ENCODE measurements around the gene GRIN1. TPM values are rescaled to one million over a fixed set of nuclear protein-coding genes. Genes with fewer than 3 reads are reported as not detected.

Gene GRIN1
- total and polyA plus RNA-seq, 2 of the 13 experiments (the other 11 are each of a cell fraction or from before 2014, with no cell fraction given) = 0.13 TPM; not detected in 1

DNA sequence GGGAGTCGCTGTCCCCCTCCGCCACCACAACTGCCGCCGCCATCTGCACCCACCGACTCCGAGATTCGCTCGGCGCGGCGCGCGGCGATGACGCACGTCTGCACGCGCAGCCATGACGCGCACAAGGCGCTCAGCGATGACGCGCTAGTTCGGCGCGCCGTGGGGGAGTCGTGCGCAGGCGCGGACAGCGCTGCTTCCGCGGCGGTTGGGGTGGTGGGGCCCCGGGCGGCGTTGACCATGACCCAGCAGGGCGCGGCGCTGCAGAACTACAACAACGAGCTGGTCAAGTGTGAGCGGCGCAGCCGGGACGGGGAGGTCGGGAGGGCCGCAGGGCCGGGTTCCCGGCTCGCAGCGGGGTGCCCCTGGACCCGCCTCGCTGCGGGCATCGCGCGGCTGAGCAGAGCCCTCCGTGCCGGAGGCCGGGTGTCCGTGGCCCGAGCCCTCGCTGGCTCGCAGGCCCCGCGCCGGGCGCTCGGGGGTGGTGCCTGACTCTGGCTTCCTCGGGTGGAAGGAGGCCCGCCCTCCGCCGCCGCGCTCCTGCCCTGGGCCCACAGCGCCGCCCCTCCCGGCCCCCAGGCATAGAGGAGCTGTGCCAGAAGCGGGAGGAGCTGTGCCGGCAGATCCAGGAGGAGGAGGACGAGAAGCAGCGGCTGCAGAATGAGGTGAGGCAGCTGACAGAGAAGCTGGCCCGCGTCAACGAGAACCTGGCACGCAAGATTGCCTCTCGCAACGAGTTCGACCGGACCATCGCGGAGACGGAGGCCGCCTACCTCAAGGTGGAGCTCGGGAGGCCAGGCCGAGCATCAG lies 49.7 kb downstream of the GRIN1 start, which contains the start of the genes ANAPC2 and SSNA1 (continued):
- TF ChIP-seq, protein P1, sequence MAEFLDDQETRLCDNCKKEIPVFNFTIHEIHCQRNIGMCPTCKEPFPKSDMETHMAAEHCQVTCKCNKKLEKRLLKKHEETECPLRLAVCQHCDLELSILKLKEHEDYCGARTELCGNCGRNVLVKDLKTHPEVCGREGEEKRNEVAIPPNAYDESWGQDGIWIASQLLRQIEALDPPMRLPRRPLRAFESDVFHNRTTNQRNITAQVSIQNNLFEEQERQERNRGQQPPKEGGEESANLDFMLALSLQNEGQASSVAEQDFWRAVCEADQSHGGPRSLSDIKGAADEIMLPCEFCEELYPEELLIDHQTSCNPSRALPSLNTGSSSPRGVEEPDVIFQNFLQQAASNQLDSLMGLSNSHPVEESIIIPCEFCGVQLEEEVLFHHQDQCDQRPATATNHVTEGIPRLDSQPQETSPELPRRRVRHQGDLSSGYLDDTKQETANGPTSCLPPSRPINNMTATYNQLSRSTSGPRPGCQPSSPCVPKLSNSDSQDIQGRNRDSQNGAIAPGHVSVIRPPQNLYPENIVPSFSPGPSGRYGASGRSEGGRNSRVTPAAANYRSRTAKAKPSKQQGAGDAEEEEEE (CRISPR knock-in tag; IDR thresholded peaks at IDR 0.05; ENCODE audit: borderline replicate concordance) = no peak; the same call in 1 of the 2 replicates
- TF ChIP-seq ERF (CRISPR knock-in tag; IDR thresholded peaks at IDR 0.05) = peak; percentile 87
- TF ChIP-seq NFKB2 (CRISPR knock-in tag; IDR thresholded peaks at IDR 0.05; ENCODE audit: borderline replicate concordance) = peak; percentile 71; the same call in 1 of the 2 replicates
- TF ChIP-seq PAX8 (CRISPR knock-in tag; IDR thresholded peaks at IDR 0.05; ENCODE audit: borderline replicate concordance) = no peak
- peak; percentile 92 for TF ChIP-seq FOXC1 (CRISPR knock-in tag; IDR thresholded peaks at IDR 0.05; ENCODE audit: borderline replicate concordance)
- peak; percentile 84 for TF ChIP-seq ZKSCAN1 (IDR thresholded peaks at IDR 0.05; ENCODE audit: low read length)

DNA sequence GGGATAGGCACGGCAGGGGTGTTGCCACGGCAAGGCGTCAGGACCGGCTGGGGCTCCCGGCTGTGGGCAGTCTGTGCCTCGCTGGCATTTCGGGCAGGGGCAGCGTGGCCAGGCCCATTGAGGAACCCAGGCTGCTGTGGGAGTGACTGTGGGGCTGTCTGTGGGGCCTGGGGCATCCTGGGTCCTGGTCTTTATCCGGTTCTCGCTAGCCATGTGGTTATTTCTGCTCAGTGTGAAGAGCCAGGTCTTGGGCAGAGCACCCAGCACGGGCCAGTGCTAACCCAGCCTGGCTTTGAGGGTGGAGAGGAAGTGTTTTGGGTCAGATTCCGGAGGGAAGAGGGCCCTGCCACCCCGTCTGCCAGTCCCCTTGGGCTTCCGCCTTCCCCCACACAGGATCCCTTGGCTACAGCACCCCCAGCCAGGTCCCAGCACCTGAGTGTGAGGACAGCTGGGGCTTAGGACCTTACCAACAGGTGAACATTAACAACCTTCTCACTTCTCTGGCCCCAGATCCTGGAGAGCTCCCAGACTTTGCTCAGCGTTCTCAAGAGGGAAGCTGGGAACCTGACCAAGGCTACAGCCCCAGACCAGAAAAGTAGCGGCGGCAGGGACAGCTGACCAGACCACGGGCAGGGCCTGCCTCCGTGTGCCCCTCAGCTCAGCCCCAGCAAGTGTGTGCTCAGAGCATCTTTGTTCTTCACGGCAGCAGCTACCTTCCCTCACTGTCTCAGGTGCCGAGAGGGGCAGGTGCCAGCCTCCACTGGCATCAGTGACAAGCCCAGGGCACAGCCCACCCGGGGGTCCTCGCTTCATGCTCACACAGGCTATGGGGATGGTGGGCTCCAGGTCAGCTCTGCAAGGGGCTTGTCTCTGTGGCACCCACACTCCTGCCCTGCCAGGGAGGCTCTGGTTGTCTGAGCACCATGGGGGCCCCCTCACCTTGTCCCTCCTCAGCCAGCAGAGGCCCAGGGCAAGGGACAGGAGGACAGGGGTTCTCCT lies 50.6 kb downstream of the GRIN1 start:
- H3K79me2 ChIP-seq (ENCODE audit: insufficient read depth, low read length) = peaks cover 30% of the 10 kb centered on the region
- peak overlapping the region; percentile 84 to 99 (median 97); a peak in 5 of 6 replicates for H3K4me3 ChIP-seq (replicated peaks in 1 of 3; ENCODE audit: insufficient read depth in 1 of 3, low read depth in 2 of 3, low read length in 3 of 3)
- DNase-seq (ENCODE audit: low spot score) = no peak
- H3K9ac ChIP-seq (ENCODE audit: insufficient read depth, low read depth, low read length) = peak overlapping the region; percentile 87
- H3K36me3 ChIP-seq (replicated peaks in 1 of 2; ENCODE audit: control insufficient read depth in 1 of 2, insufficient read depth in 2 of 2, low read length in 2 of 2) = peaks cover 13 to 22% of the 10 kb centered on the region in 2 experiments; a peak in 3 of 5 replicates
- in situ Hi-C loops (cut with HindIII; ENCODE audit: extremely low pct_ligation_motif_present, low pct_unique_long_range_greater_than_20kb) = loop anchor here (5.0 kb wide), 1 partner anchor 38 kb away; the partner anchor contains the start of genes CYSRT1 and RNF224
- 51% methylated on average over 7 of the region's 23 CpGs for WGBS (ENCODE audit: low lambda C conversion rate)
- CTCF ChIA-PET (ENCODE audit: low intra/inter-chr PET ratio, low total read pairs) = interaction anchor here (0.8 to 2.6 kb wide), 4 partner anchors 10 to 73 kb away, joined by 3 to 19 read pairs (median 10); partner anchors contain the start of gene RNF224
- intact Hi-C loops (cut with micrococcal nuclease; ENCODE audit: unreplicated experiment) = loop anchor here (2.0 kb wide), 2 partner anchors 15 to 37 kb away; partner anchors contain the start of genes NDOR1, RNF224 and TMEM203
- H3K27me3 ChIP-seq (ENCODE audit: control insufficient read depth in 1 of 2, insufficient read depth in 2 of 2, low read length in 2 of 2) = no peaks in the 10 kb centered on the region
- H3K9me3 ChIP-seq (ENCODE audit: low read length) = no peaks in the 10 kb centered on the region
- no TSS peak for BruUV-seq (replicated peaks)
- no peak for FAIRE-seq
- POLR2A ChIA-PET = interaction anchor here (0.8 to 3.8 kb wide), 29 partner anchors 9 to 134 kb away, joined by 3 to 52 read pairs (median 7); partner anchors contain the start of genes MAN1B1, NDOR1, NELFB and RNF208
- ATAC-seq = peak; percentile 15
- H4K20me1 ChIP-seq (ENCODE audit: insufficient read depth, low read length) = no peaks in the 10 kb centered on the region
- no peak overlapping the region for H2AFZ ChIP-seq (ENCODE audit: low read length)
- peaks cover 30% of the 10 kb centered on the region for H3K4me1 ChIP-seq (ENCODE audit: insufficient read depth, low read length)
- peak overlapping the region; percentile 81 for H3K27ac ChIP-seq (ENCODE audit: extremely low read length, insufficient read depth, low read length)
- H3K4me2 ChIP-seq (ENCODE audit: low read depth, low read length) = peak overlapping the region; percentile 94
- TF ChIP-seq POLR2AphosphoS5 (IDR thresholded peaks at IDR 0.05; ENCODE audit: low read depth, low read length) = peak; percentile 31; the same call in 1 of the 2 replicates
- 0 out of 2 replicates have a peak, but pooled peaks have one; percentile 30 for TF ChIP-seq ZNF296 (CRISPR knock-in tag; conservative IDR thresholded peaks at IDR 0.05)
- TF ChIP-seq ZFYVE20 (CRISPR knock-in tag; IDR thresholded peaks at IDR 0.05; ENCODE audit: borderline replicate concordance, low read depth) = no peak
- TF ChIP-seq AGO1 (IDR thresholded peaks at IDR 0.05; ENCODE audit: low read depth, low read length, poor library complexity, severe bottlenecking) = peak; percentile 36
- TF ChIP-seq KDM2A (CRISPR knock-in tag; IDR thresholded peaks at IDR 0.05; ENCODE audit: borderline replicate concordance, low read depth) = peak; percentile 6; the same call in 1 of the 2 replicates
- peak; percentile 5; the same call in 1 of the 2 replicates for TF ChIP-seq POLR2G (IDR thresholded peaks at IDR 0.05; ENCODE audit: low read depth, low read length)
- peak; percentile 39 for TF ChIP-seq RBM22 (optimal IDR thresholded peaks at IDR 0.05; ENCODE audit: low read length)
- no peak for TF ChIP-seq ZBTB7B (CRISPR knock-in tag; IDR thresholded peaks at IDR 0.05)
- TF ChIP-seq HNRNPL (IDR thresholded peaks at IDR 0.05; ENCODE audit: low read depth, low read length) = peak; percentile 79; the same call in 1 of the 2 replicates
- TF ChIP-seq PITX1 (CRISPR knock-in tag; IDR thresholded peaks at IDR 0.05) = peak; percentile 49; the same call in 1 of the 2 replicates
- 0 out of 2 replicates have a peak, but pooled peaks have one; percentile 13 for TF ChIP-seq CBX5 (CRISPR knock-in tag; IDR thresholded peaks at IDR 0.05; ENCODE audit: borderline replicate concordance)
- TF ChIP-seq SP5 (CRISPR knock-in tag; IDR thresholded peaks at IDR 0.05; ENCODE audit: borderline replicate concordance, low read depth) = no peak

All from HepG2 (cell line).